HCT116 (cell line): ENCODE results near the gene TIMD4.

Experiments
- CBX3 ChIP-seq: IDR thresholded peaks from 2 replicates; pipeline ENCODE4 v1.6.1; 2012; ENCODE audit warnings: low read depth
- CEBPB ChIP-seq: IDR thresholded peaks from 2 replicates; pipeline ENCODE4 v1.6.1; 2012; ENCODE audit warnings: low read depth
- CTCF ChIP-seq, 3 experiments: fragments of 200-600 bp in 1 of 3; sonication (generic) in 1 of 3; IDR thresholded peaks in 2 of 3; conservative IDR thresholded peaks in 1 of 3; 2 replicates each; pipeline ENCODE4 v1.5.1; 2012 to 2017; ENCODE audit warnings: low read depth in 2 of 3, low read length in 2 of 3, antibody characterized with exemption in 1 of 3, borderline replicate concordance in 1 of 3, control low read depth in 1 of 3, mild to moderate bottlenecking in 1 of 3, mixed read lengths in 1 of 3, mixed run types in 1 of 3, moderate library complexity in 1 of 3; ENCODE audit not compliant: insufficient read depth in 1 of 3
- ELF1 ChIP-seq: IDR thresholded peaks from 2 replicates; pipeline ENCODE4 v1.6.1; 2012; ENCODE audit warnings: low read depth, borderline replicate concordance
- EZH2 ChIP-seq: fragments of 200-600 bp; sonication (generic); IDR thresholded peaks from 2 replicates; pipeline ENCODE4 v1.6.1; 2017; ENCODE audit warnings: antibody characterized with exemption, mixed run types
- EZH2phosphoT487 ChIP-seq: fragments of 200-600 bp; IDR thresholded peaks from 2 replicates; pipeline ENCODE4 v1.6.1; 2018; ENCODE audit warnings: antibody characterized with exemption, borderline replicate concordance
- MAX ChIP-seq: IDR thresholded peaks from 2 replicates; pipeline ENCODE4 v1.6.1; 2012
- POLR2A ChIP-seq: IDR thresholded peaks from 2 replicates; pipeline ENCODE4 v1.7.0; 2011; ENCODE audit warnings: borderline replicate concordance; ENCODE audit not compliant: insufficient read depth, insufficient read length; ENCODE audit errors: extremely low read depth
- POLR2AphosphoS5 ChIP-seq: IDR thresholded peaks from 2 replicates; pipeline ENCODE4 v1.6.1; 2011; ENCODE audit warnings: mild to moderate bottlenecking, low read depth, low read length, moderate library complexity
- RAD21 ChIP-seq: IDR thresholded peaks from 2 replicates; pipeline ENCODE4 v1.6.1; 2012; ENCODE audit warnings: low read depth, mild to moderate bottlenecking
- REST ChIP-seq: IDR thresholded peaks from 2 replicates; pipeline ENCODE4 v1.6.1; 2012; ENCODE audit warnings: low read depth
- SIN3A ChIP-seq: IDR thresholded peaks from 2 replicates; pipeline ENCODE4 v1.6.1; 2012; ENCODE audit warnings: low read depth
- SP1 ChIP-seq: IDR thresholded peaks from 2 replicates; pipeline ENCODE4 v1.6.1; 2012; ENCODE audit warnings: low read depth
- ZNF274 ChIP-seq: fragments of 200-500 bp; sonication (Bioruptor generic); IDR thresholded peaks from 2 replicates; pipeline ENCODE4 v1.6.1; 2014; ENCODE audit warnings: mild to moderate bottlenecking, low read depth, low read length, inconsistent platforms

GRCh38 chr5:156913355-156913718 lies 49.7 kb downstream of the TIMD4 start:
- TF ChIP-seq CEBPB = no peak
- no peak for TF ChIP-seq CTCF (IDR thresholded peaks at IDR 0.05 in 2 of 3, conservative IDR thresholded peaks at IDR 0.05 in 1 of 3; ENCODE audit: borderline replicate concordance in 1 of 3, insufficient read depth in 1 of 3, low read depth in 2 of 3, low read length in 2 of 3)
- no peak for TF ChIP-seq RAD21
- no peak for TF ChIP-seq CBX3
- TF ChIP-seq REST = no peak
- no peak for TF ChIP-seq MAX
- TF ChIP-seq SP1 = no peak
- TF ChIP-seq EZH2phosphoT487 = no peak
- no peak for TF ChIP-seq EZH2
- TF ChIP-seq POLR2AphosphoS5 = no peak
- no peak for TF ChIP-seq POLR2A
- no peak for TF ChIP-seq ELF1
- TF ChIP-seq ZNF274 = no peak
- no peak for TF ChIP-seq SIN3A
